Stimulated activated CD4-positive, alpha-beta T cell treated with anti-CD3 and anti-CD28 coated beads, TNF-alpha, amount 100 ng/mL, for 1 hour (primary cell): ENCODE measurements around the gene NPRL2.

Source experiments
- DNase-seq, 3 donors: peaks; one replicate each; pipeline ENCODE4 v3.0.0-alpha.2; 2020; ENCODE audit warnings: low read depth in 3 of 3, low spot score in 1 of 3

The NPRL2 gene

GRCh38 chr3:50351323-50351697, 735 bp upstream of the NPRL2 start:
- no peak for DNase-seq

- no peak for DNase-seq
Measured at GRCh38 chr3:50350213-50350526, 405 bp downstream of the NPRL2 start.

GRCh38 chr3:50347187-50347813, 3.3 kb downstream of the NPRL2 start:
- DNase-seq: peak in 2 of 3 donors; percentile 54 to 55

- DNase-seq: peak in 2 of 3 donors; percentile 55 to 62
Measured at GRCh38 chr3:50345586-50346234, 4.9 kb downstream of the NPRL2 start, which contains the start of gene ZMYND10. Gene ZMYND10 (minus strand): TSS chr3:50345732. CDS start chr3:50345579, 153 bp downstream.

- no peak for DNase-seq
Measured at GRCh38 chr3:50345008-50345407, 5.6 kb downstream of the NPRL2 start.

- no peak for DNase-seq
Measured at GRCh38 chr3:50342813-50343633, 7.6 kb downstream of the NPRL2 start.

- DNase-seq: no peak
Measured at GRCh38 chr3:50341996-50342650, 8.5 kb downstream of the NPRL2 start.

GRCh38 chr3:50341537-50341936, 9.0 kb downstream of the NPRL2 start:
- no peak for DNase-seq

GRCh38 chr3:50340448-50341329, 9.9 kb downstream of the NPRL2 start, which contains the start of gene RASSF1:
Gene RASSF1 (minus strand): TSS chr3:50340836. CDS start chr3:50340805, 31 bp downstream.
- DNase-seq: peak in 1 of 3 donors; percentile 41

- DNase-seq: no peak
Measured at GRCh38 chr3:50340147-50340447, 10.5 kb downstream of the NPRL2 start.

GRCh38 chr3:50339485-50340146, 11.0 kb downstream of the NPRL2 start:
- no peak for DNase-seq

- DNase-seq: no peak
Measured at GRCh38 chr3:50338965-50339364, 11.6 kb downstream of the NPRL2 start.

GRCh38 chr3:50337175-50337861, 13.3 kb downstream of the NPRL2 start:
- DNase-seq: peak; percentile 80 to 85 (median 83)

GRCh38 chr3:50336452-50337174, 14.0 kb downstream of the NPRL2 start:
- no peak for DNase-seq

GRCh38 chr3:50334339-50335075, 16.1 kb downstream of the NPRL2 start:
- DNase-seq: no peak

- DNase-seq: no peak
Measured at GRCh38 chr3:50333744-50334328, 16.7 kb downstream of the NPRL2 start.

- DNase-seq: no peak
Measured at GRCh38 chr3:50331364-50331907, 19.1 kb downstream of the NPRL2 start.

- DNase-seq: no peak
Measured at GRCh38 chr3:50330330-50330729, 20.2 kb downstream of the NPRL2 start.
